Measurements from ENCODE around the gene CSKMT. TPM values are rescaled to one million over a fixed set of nuclear protein-coding genes. Genes with fewer than 3 reads are reported as not detected.

CSKMT gene
- total and polyA plus RNA-seq, 2 donors (not counting 3 experiments of a cell fraction or from before 2014, with no cell fraction given) = 7.8 to 38.1 TPM

- CTCF ChIA-PET = no interaction called here
- no peak for TF ChIP-seq GATA2 (IDR thresholded peaks at IDR 0.05; ENCODE audit: insufficient read depth, insufficient read length, low read depth, low read length)
- TF ChIP-seq, protein P1, sequence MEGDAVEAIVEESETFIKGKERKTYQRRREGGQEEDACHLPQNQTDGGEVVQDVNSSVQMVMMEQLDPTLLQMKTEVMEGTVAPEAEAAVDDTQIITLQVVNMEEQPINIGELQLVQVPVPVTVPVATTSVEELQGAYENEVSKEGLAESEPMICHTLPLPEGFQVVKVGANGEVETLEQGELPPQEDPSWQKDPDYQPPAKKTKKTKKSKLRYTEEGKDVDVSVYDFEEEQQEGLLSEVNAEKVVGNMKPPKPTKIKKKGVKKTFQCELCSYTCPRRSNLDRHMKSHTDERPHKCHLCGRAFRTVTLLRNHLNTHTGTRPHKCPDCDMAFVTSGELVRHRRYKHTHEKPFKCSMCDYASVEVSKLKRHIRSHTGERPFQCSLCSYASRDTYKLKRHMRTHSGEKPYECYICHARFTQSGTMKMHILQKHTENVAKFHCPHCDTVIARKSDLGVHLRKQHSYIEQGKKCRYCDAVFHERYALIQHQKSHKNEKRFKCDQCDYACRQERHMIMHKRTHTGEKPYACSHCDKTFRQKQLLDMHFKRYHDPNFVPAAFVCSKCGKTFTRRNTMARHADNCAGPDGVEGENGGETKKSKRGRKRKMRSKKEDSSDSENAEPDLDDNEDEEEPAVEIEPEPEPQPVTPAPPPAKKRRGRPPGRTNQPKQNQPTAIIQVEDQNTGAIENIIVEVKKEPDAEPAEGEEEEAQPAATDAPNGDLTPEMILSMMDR (IDR thresholded peaks at IDR 0.05; ENCODE audit: extremely low read depth in 1 of 2, insufficient read depth in 1 of 2, low read depth in 1 of 2, low read length in 2 of 2) = peak in 1 of 2 donors; percentile 12
- TF ChIP-seq FOS (IDR thresholded peaks at IDR 0.05; ENCODE audit: borderline replicate concordance, insufficient read depth, low read length) = no peak
- no peak for FAIRE-seq
These were observed 37.4 kb upstream of the CSKMT start for GRCh38 chr11:62627713-62628112.

DNA sequence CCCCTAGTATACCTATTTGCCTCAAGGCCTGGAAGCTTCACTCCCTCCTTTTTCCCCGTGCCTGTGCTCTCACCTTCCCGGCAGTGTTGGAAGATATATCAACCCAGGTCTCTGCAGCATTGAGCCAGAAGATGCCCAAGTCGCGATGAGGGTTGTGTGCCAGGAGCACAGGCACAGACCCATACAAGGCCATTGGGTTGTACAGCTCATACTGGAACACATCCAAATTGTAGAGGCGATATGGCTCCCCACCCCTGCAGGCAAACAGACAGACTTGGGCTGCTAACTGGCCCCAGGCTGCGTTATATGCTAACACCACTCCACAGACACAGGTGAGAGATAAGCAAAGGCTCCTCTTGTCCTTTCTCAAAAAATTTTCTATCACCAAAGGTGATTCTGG is 32.6 kb upstream of the CSKMT start:
- Histone ChIP-seq H2AFZ (ENCODE audit: low read depth, low read length) (no peak overlapping the region), H3K4me1 (ENCODE audit: control insufficient read depth, extremely low read depth, insufficient read depth, low read length) (no peaks in the 10 kb centered on the region), H3K9me3 (replicated peaks; ENCODE audit: control insufficient read depth, insufficient read depth, low read length) (no peaks in the 10 kb centered on the region), H3K79me2 (ENCODE audit: control insufficient read depth, insufficient read depth, low read length) (no peaks in the 10 kb centered on the region), H3K36me3 (ENCODE audit: control insufficient read depth in 2 of 2, extremely low read depth in 1 of 2, insufficient read depth in 2 of 2, low read length in 2 of 2) (peaks cover 40 to 59% of the 10 kb centered on the region in 2 experiments), H3K9ac (replicated peaks; ENCODE audit: extremely low read depth, insufficient read depth, low read length) (no peak overlapping the region), H3K4me3 (replicated peaks in 1 of 3; ENCODE audit: insufficient read depth in 1 of 3, low read depth in 1 of 3, low read length in 3 of 3) (no peak overlapping the region), H3K27me3 (ENCODE audit: control insufficient read depth in 2 of 2, insufficient read depth in 2 of 2, low read length in 2 of 2) (no peaks in the 10 kb centered on the region), H3K9me1 (replicated peaks; ENCODE audit: control insufficient read depth, extremely low read depth, insufficient read depth, low read length) (no peaks in the 10 kb centered on the region), H3K27ac (ENCODE audit: insufficient read depth, low read depth, low read length) (no peak overlapping the region), H3K4me2 (ENCODE audit: insufficient read depth, low read length) (no peak overlapping the region), H4K20me1 (replicated peaks; ENCODE audit: control insufficient read depth, extremely low read depth, insufficient read depth, low read length) (no peaks in the 10 kb centered on the region)
- ChIA-PET CTCF (no interaction called here), POLR2A (no interaction called here)
- FAIRE-seq (no peak), DNase-seq (ENCODE audit: low read depth, low spot score) (no peak)
- intact Hi-C loops (cut with micrococcal nuclease) (no loop called here), dilution Hi-C loops (cut with MboI; ENCODE audit: extremely low pct_ligation_motif_present, low sequenced_read_pairs) (no loop called here)
- TF ChIP-seq GATA2 (IDR thresholded peaks at IDR 0.05; ENCODE audit: insufficient read depth, insufficient read length, low read depth, low read length) = no peak
- TF ChIP-seq, protein P2, sequence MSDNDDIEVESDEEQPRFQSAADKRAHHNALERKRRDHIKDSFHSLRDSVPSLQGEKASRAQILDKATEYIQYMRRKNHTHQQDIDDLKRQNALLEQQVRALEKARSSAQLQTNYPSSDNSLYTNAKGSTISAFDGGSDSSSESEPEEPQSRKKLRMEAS (IDR thresholded peaks at IDR 0.05; ENCODE audit: insufficient read depth, insufficient read length) = no peak
- no peak for TF ChIP-seq MYC (IDR thresholded peaks at IDR 0.05; ENCODE audit: low read depth, low read length)
- no peak for TF ChIP-seq JUN (IDR thresholded peaks at IDR 0.05; ENCODE audit: borderline replicate concordance, insufficient read depth, insufficient read length, low read depth)
- BruUV-seq (replicated peaks) = TSS peak; percentile 1

More at GRCh38 chr11:62627713-62628112, 37.4 kb upstream of the CSKMT start:
- H3K36me3 ChIP-seq (ENCODE audit: control insufficient read depth in 2 of 2, extremely low read depth in 1 of 2, insufficient read depth in 2 of 2, low read length in 2 of 2) = peaks cover 34 to 60% of the 10 kb centered on the region in 2 experiments
- H3K79me2 ChIP-seq (ENCODE audit: control insufficient read depth, insufficient read depth, low read length) = no peaks in the 10 kb centered on the region
- dilution Hi-C loops (cut with MboI; ENCODE audit: extremely low pct_ligation_motif_present, low sequenced_read_pairs) = no loop called here
- H3K4me2 ChIP-seq (ENCODE audit: insufficient read depth, low read length) = no peak overlapping the region
- DNase-seq (ENCODE audit: low read depth, low spot score) = no peak
- BruUV-seq (replicated peaks) = no TSS peak
- POLR2A ChIA-PET = no interaction called here
- intact Hi-C loops (cut with micrococcal nuclease) = no loop called here
- H3K4me1 ChIP-seq (ENCODE audit: control insufficient read depth, extremely low read depth, insufficient read depth, low read length) = no peaks in the 10 kb centered on the region
- no peaks in the 10 kb centered on the region for H4K20me1 ChIP-seq (replicated peaks; ENCODE audit: control insufficient read depth, extremely low read depth, insufficient read depth, low read length)
- H2AFZ ChIP-seq (ENCODE audit: low read depth, low read length) = no peak overlapping the region
- H3K9me3 ChIP-seq (replicated peaks; ENCODE audit: control insufficient read depth, insufficient read depth, low read length) = no peaks in the 10 kb centered on the region
- no peak overlapping the region for H3K4me3 ChIP-seq (replicated peaks in 1 of 3; ENCODE audit: insufficient read depth in 1 of 3, low read depth in 1 of 3, low read length in 3 of 3)
- H3K27me3 ChIP-seq (ENCODE audit: control insufficient read depth in 2 of 2, insufficient read depth in 2 of 2, low read length in 2 of 2) = no peaks in the 10 kb centered on the region
- no peak overlapping the region for H3K9ac ChIP-seq (replicated peaks; ENCODE audit: extremely low read depth, insufficient read depth, low read length)
- no peak overlapping the region for H3K27ac ChIP-seq (ENCODE audit: insufficient read depth, low read depth, low read length)
- no peaks in the 10 kb centered on the region for H3K9me1 ChIP-seq (replicated peaks; ENCODE audit: control insufficient read depth, extremely low read depth, insufficient read depth, low read length)

Data from endothelial cell of umbilical vein (primary cell).